B cell (primary cell): ENCODE measurements around the gene CHIA. TPM values are rescaled to one million over a fixed set of nuclear protein-coding genes. Genes with fewer than 3 reads are reported as not detected.

Experiments
- ATAC-seq: fragments of 200-7000 bp; cut with Tn5 transposase; one replicate; pipeline ENCODE4 v1.10.0; 2021; ENCODE audit warnings: low read depth, mild to moderate bottlenecking, moderate number of reproducible peaks, moderate library complexity
- CTCF ChIA-PET: fragments of 350-600 bp; sonication (Branson Sonifier 250); formaldehyde crosslinking; loops from one replicate; lab custom pipeline; 2021; ENCODE audit warnings: antibody characterized with exemption, inconsistent platforms; lab: Charles Lee
- POLR2A ChIA-PET: fragments of 350-600 bp; sonication (Branson Sonifier 250); formaldehyde crosslinking; loops from one replicate; lab custom pipeline; 2021; ENCODE audit warnings: antibody characterized with exemption; lab: Charles Lee
- DNase-seq: peaks from one replicate; pipeline ENCODE4 v3.0.0; 2013
- H2AFZ ChIP-seq: 2 replicates; pipeline ENCODE4 v1.6.1; 2012; ENCODE audit warnings: mild to moderate bottlenecking, low read depth, low read length; ENCODE audit not compliant: insufficient read depth, poor library complexity, severe bottlenecking
- H3K27ac ChIP-seq, 2 donors: 1 replicate in 1 of 2; 2 replicates in 1 of 2; pipeline ENCODE4 v1.5.1; 2012 to 2013; ENCODE audit warnings: low read length in 2 of 2, mild to moderate bottlenecking in 2 of 2, moderate library complexity in 1 of 2
- H3K27me3 ChIP-seq, 4 experiments: fragments of 200-600 bp in 1 of 4; sonication (generic) in 1 of 4; replicated peaks in 1 of 4; 1 replicate in 2 of 4; 2 replicates in 2 of 4; pipeline versions ENCODE4 v1.6.1 to v1.7.0; 2013 to 2016; ENCODE audit warnings: low read length in 3 of 4, mild to moderate bottlenecking in 2 of 4, mixed read lengths in 1 of 4, moderate library complexity in 1 of 4; ENCODE audit not compliant: insufficient read depth in 4 of 4, control insufficient read depth in 3 of 4; ENCODE audit errors: control extremely low read depth in 1 of 4
- H3K36me3 ChIP-seq, 2 experiments: replicated peaks in 1 of 2; 1 replicate in 1 of 2; 2 replicates in 1 of 2; pipeline versions ENCODE4 v1.6.1 to v1.7.1; 2013; ENCODE audit warnings: low read length in 1 of 2; ENCODE audit not compliant: insufficient read depth in 2 of 2, control insufficient read depth in 1 of 2; ENCODE audit errors: control extremely low read depth in 1 of 2, extremely low read depth in 1 of 2
- H3K4me1 ChIP-seq, 2 donors: fragments of 200-600 bp in 1 of 2; sonication (generic) in 1 of 2; 1 replicate in 1 of 2; 2 replicates in 1 of 2; pipeline versions ENCODE4 v1.5.1 to v1.6.1; 2013 to 2017; ENCODE audit warnings: low read length in 2 of 2; ENCODE audit not compliant: control insufficient read depth in 2 of 2, insufficient read depth in 2 of 2
- H3K4me2 ChIP-seq: replicated peaks from 2 replicates; pipeline ENCODE3; 2012; ENCODE audit warnings: mild to moderate bottlenecking, low read depth, low read length; ENCODE audit not compliant: poor library complexity, severe bottlenecking
- H3K4me3 ChIP-seq, 5 experiments: fragments of 200-600 bp in 1 of 5; sonication (generic) in 1 of 5; 1 replicate in 3 of 5; 2 replicates in 2 of 5; pipeline versions ENCODE4 v1.5.1 to v1.7.0; 2011 to 2016; ENCODE audit warnings: low read length in 4 of 5, mild to moderate bottlenecking in 4 of 5, low read depth in 2 of 5, control low read depth in 1 of 5, moderate library complexity in 1 of 5; ENCODE audit not compliant: insufficient read depth in 1 of 5; ENCODE audit errors: control extremely low read depth in 1 of 5, extremely low read depth in 1 of 5
- H3K79me2 ChIP-seq: fragments of 200-600 bp; sonication (generic); one replicate; pipeline ENCODE4 v1.6.0; 2016; ENCODE audit warnings: low read length; ENCODE audit not compliant: control insufficient read depth, insufficient read depth
- H3K9ac ChIP-seq: fragments of 200-600 bp; sonication (generic); 2 replicates; pipeline ENCODE4 v1.6.1; 2017; ENCODE audit warnings: mild to moderate bottlenecking, low read length, moderate library complexity
- H3K9me3 ChIP-seq, 3 donors: one replicate each; pipeline versions ENCODE4 v1.6.1 to v1.7.1; 2013; ENCODE audit warnings: low read length in 2 of 3; ENCODE audit not compliant: control insufficient read depth in 2 of 3, insufficient read depth in 1 of 3; ENCODE audit errors: control extremely low read depth in 1 of 3
- H4K20me1 ChIP-seq: 2 replicates; pipeline ENCODE4 v1.6.0; 2012; ENCODE audit warnings: mild to moderate bottlenecking, low read length; ENCODE audit not compliant: insufficient read depth, control insufficient read depth, poor library complexity, severe bottlenecking
- H3K27ac Mint-ChIP-seq: one replicate; pipeline ENCODE4 v1.8.0; 2021; ENCODE audit warnings: mixed read lengths
- H3K27me3 Mint-ChIP-seq: one replicate; pipeline ENCODE4 v1.8.0; 2021; ENCODE audit warnings: mixed read lengths
- H3K4me1 Mint-ChIP-seq: one replicate; pipeline ENCODE4 v1.8.0; 2021; ENCODE audit warnings: mixed read lengths
- H3K4me3 Mint-ChIP-seq: one replicate; pipeline ENCODE4 v1.8.0; 2021; ENCODE audit warnings: mixed read lengths
- H3K9me3 Mint-ChIP-seq: one replicate; pipeline ENCODE4 v1.8.0; 2022; ENCODE audit warnings: mixed read lengths; ENCODE audit not compliant: insufficient read depth
- EZH2 ChIP-seq: IDR thresholded peaks from 2 replicates; pipeline ENCODE4 v1.6.1; 2012; ENCODE audit warnings: borderline replicate concordance, low read depth, mild to moderate bottlenecking, moderate library complexity, low read length; ENCODE audit not compliant: insufficient read depth, poor library complexity, severe bottlenecking
- WGBS: methylation state at CpG from one replicate; pipeline ENCODE4 v1.1.5; 2013; ENCODE audit warnings: missing lambda C conversion rate; ENCODE audit not compliant: insufficient coverage; 5-methylcytosine and 5-hydroxymethylcytosine counted together
- intact Hi-C: fragments of 100-400 bp; cut with micrococcal nuclease; formaldehyde crosslinking; loops from one replicate; pipeline ENCODE4 v1.10.0; 2022
- polyA minus RNA-seq: library from RNA; depleted of rRNA, polyadenylated mRNA; stranded (reverse); fragments of >200 nt; gene quantifications from 2 replicates; pipeline ENCODE4 v1.2.3, GENCODE V29; 2012
- polyA plus RNA-seq: library from polyadenylated mRNA; depleted of rRNA; stranded (reverse); fragments of >200 nt; gene quantifications from 2 replicates; pipeline ENCODE4 v1.2.3, GENCODE V29; 2012
- total RNA-seq, 2 donors: library from RNA; stranded (reverse); fragments of 120-200 nt in 1 of 2; gene quantifications; 1 replicate in 1 of 2; 2 replicates in 1 of 2; pipeline versions ENCODE4 v1.2.3 to v1.2.4, GENCODE V29; 2013 to 2022
- TF ChIP-seq, protein P1 (sequence below): fragments of 200-600 bp; IDR thresholded peaks from one replicate; pipeline ENCODE4 v1.8.0; 2022; ENCODE audit warnings: antibody characterized with exemption, mild to moderate bottlenecking

CHIA gene
- total RNA-seq (not detected in 2 replicates), polyA plus RNA-seq (not detected in 2 replicates), polyA minus RNA-seq (not detected in 2 replicates)
- not detected for total RNA-seq (2013)

- no peaks in the 10 kb centered on the region for H4K20me1 ChIP-seq
- peaks cover 0 to 2% (median 0%) of the 10 kb centered on the region in 3 donors for H3K9me3 ChIP-seq
- H3K27ac ChIP-seq, result no peak within 1 kb of the TSS
- H3K9ac ChIP-seq, result no peak within 1 kb of the TSS
- no peaks in the 10 kb centered on the region for H3K27me3 Mint-ChIP-seq
- H3K27ac Mint-ChIP-seq, result no peak within 1 kb of the TSS
- no peak within 1 kb of the TSS for H3K4me3 ChIP-seq
- ChIA-PET POLR2A (no interaction called here), CTCF (no interaction called here)
- WGBS, result 75% methylated on average over 2 of the region's 7 CpGs
- no peak for TF ChIP-seq EZH2
- TF ChIP-seq, protein P1, sequence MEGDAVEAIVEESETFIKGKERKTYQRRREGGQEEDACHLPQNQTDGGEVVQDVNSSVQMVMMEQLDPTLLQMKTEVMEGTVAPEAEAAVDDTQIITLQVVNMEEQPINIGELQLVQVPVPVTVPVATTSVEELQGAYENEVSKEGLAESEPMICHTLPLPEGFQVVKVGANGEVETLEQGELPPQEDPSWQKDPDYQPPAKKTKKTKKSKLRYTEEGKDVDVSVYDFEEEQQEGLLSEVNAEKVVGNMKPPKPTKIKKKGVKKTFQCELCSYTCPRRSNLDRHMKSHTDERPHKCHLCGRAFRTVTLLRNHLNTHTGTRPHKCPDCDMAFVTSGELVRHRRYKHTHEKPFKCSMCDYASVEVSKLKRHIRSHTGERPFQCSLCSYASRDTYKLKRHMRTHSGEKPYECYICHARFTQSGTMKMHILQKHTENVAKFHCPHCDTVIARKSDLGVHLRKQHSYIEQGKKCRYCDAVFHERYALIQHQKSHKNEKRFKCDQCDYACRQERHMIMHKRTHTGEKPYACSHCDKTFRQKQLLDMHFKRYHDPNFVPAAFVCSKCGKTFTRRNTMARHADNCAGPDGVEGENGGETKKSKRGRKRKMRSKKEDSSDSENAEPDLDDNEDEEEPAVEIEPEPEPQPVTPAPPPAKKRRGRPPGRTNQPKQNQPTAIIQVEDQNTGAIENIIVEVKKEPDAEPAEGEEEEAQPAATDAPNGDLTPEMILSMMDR, result no peak
- peaks cover 0 to 2% (median 0%) of the 10 kb centered on the region in 4 experiments for H3K27me3 ChIP-seq
- H3K4me2 ChIP-seq, result no peak within 1 kb of the TSS
- no peaks in the 10 kb centered on the region for H3K4me1 ChIP-seq
- no peaks in the 10 kb centered on the region for H3K9me3 Mint-ChIP-seq
- ATAC-seq, result no peak
- no peaks in the 10 kb centered on the region for H3K79me2 ChIP-seq
- no peak within 1 kb of the TSS for H2AFZ ChIP-seq
- H3K4me3 Mint-ChIP-seq, result no peak within 1 kb of the TSS
- no peaks in the 10 kb centered on the region for H3K4me1 Mint-ChIP-seq
- intact Hi-C loops, result no loop called here
- no peak for DNase-seq
- no peaks in the 10 kb centered on the region for H3K36me3 ChIP-seq
Observed at GRCh38 chr1:111290630-111291029, at the start of gene CHIA. Gene CHIA (plus strand): TSS chr1:111290851. CDS start chr1:111310468, 19,617 bp downstream.

GRCh38 chr1:111241797-111242196, 48.9 kb upstream of the CHIA start:
- no peak for ATAC-seq
- POLR2A ChIA-PET, result no interaction called here
- CTCF ChIA-PET, result interaction anchor here (1.2 kb wide), 1 partner anchor 74 kb away, joined by 3 read pairs; no protein-coding TSS in a partner anchor
- Histone ChIP-seq H3K27me3 (no peaks in the 10 kb centered on the region), H3K9me3 (no peaks in the 10 kb centered on the region), H3K9ac (no peak overlapping the region), H3K27ac (no peak overlapping the region), H2AFZ (no peak overlapping the region), H3K36me3 (peaks cover 1 to 52% of the 10 kb centered on the region in 2 experiments), H3K79me2 (no peaks in the 10 kb centered on the region), H3K4me1 (no peaks in the 10 kb centered on the region), H3K4me2 (no peak overlapping the region), H3K4me3 (no peak overlapping the region), H4K20me1 (no peaks in the 10 kb centered on the region)
- intact Hi-C loops, result no loop called here
- no peak overlapping the region for H3K27ac Mint-ChIP-seq
- TF ChIP-seq, protein P1, result no peak
- TF ChIP-seq EZH2, result no peak
- H3K4me3 Mint-ChIP-seq, result no peak overlapping the region
- H3K9me3 Mint-ChIP-seq, result no peaks in the 10 kb centered on the region
- WGBS, result 100% methylated on average over 1 of the region's 2 CpGs
- DNase-seq, result no peak
- H3K27me3 Mint-ChIP-seq, result no peaks in the 10 kb centered on the region
- H3K4me1 Mint-ChIP-seq, result peaks cover 4% of the 10 kb centered on the region
